HepG2 (cell line): ENCODE measurements around the gene PPP1R18. TPM values are rescaled to one million over a fixed set of nuclear protein-coding genes. Genes with fewer than 3 reads are reported as not detected.

Experiments used
- ADNP ChIP-seq: sonication (generic); formaldehyde crosslinking; IDR thresholded peaks from 2 replicates; pipeline ENCODE4 v1.4.0; 2020; ENCODE audit warnings: missing genetic modification reagents
- CHCHD3 ChIP-seq: sonication (generic); formaldehyde crosslinking; IDR thresholded peaks from 2 replicates; pipeline ENCODE4 v1.8.0; 2022; ENCODE audit warnings: mild to moderate bottlenecking, missing genetic modification reagents, moderate library complexity
- E2F5 ChIP-seq: sonication (generic); formaldehyde crosslinking; conservative IDR thresholded peaks from 2 replicates; pipeline ENCODE4 v1.4.0; 2020; ENCODE audit warnings: missing genetic modification reagents
- MBD4 ChIP-seq: IDR thresholded peaks from 2 replicates; pipeline ENCODE4 v1.6.1; 2012; ENCODE audit warnings: low read length, inconsistent platforms, borderline replicate concordance
- MED8 ChIP-seq: sonication (generic); formaldehyde crosslinking; IDR thresholded peaks from 2 replicates; pipeline ENCODE4 v1.8.1; 2023; ENCODE audit warnings: mild to moderate bottlenecking, missing genetic modification reagents; ENCODE audit not compliant: insufficient replicate concordance
- POLR2A ChIP-seq, 2 experiments: IDR thresholded peaks; 2 replicates each; pipeline ENCODE4 v1.6.1; 2011; ENCODE audit warnings: low read depth in 2 of 2, low read length in 2 of 2, mild to moderate bottlenecking in 1 of 2, moderate library complexity in 1 of 2; ENCODE audit not compliant: insufficient read depth in 1 of 2
- POLR2AphosphoS2 ChIP-seq: IDR thresholded peaks from 2 replicates; pipeline ENCODE4 v1.6.1; 2011; ENCODE audit warnings: low read depth, low read length, improper control_type of control experiment
- SMAD3 ChIP-seq: sonication (generic); formaldehyde crosslinking; IDR thresholded peaks from 2 replicates; pipeline ENCODE4 v1.4.0; 2020; ENCODE audit warnings: missing genetic modification reagents
- SMARCC2 ChIP-seq: fragments of 450-650 bp; IDR thresholded peaks from 2 replicates; pipeline ENCODE4 v1.6.1; 2017; ENCODE audit warnings: antibody characterized with exemption, mild to moderate bottlenecking
- SNAPC2 ChIP-seq: sonication (generic); formaldehyde crosslinking; IDR thresholded peaks from 2 replicates; pipeline ENCODE4 v1.8.1; 2022; ENCODE audit warnings: mild to moderate bottlenecking, missing genetic modification reagents
- SRF ChIP-seq: IDR thresholded peaks from 2 replicates; pipeline ENCODE4 v1.6.1; 2011; ENCODE audit warnings: mild to moderate bottlenecking, low read depth, low read length, moderate library complexity
- TARDBP ChIP-seq: sonication (generic); formaldehyde crosslinking; IDR thresholded peaks from 2 replicates; pipeline ENCODE4 v1.8.0; 2022; ENCODE audit warnings: mild to moderate bottlenecking, missing genetic modification reagents
- ZNF138 ChIP-seq: sonication (generic); formaldehyde crosslinking; IDR thresholded peaks from 2 replicates; pipeline ENCODE4 v1.5.0; 2020; ENCODE audit warnings: mild to moderate bottlenecking, low read depth, missing genetic modification reagents
- ZNF160 ChIP-seq: sonication (generic); formaldehyde crosslinking; IDR thresholded peaks from 2 replicates; pipeline ENCODE4 v1.8.0; 2022; ENCODE audit warnings: mild to moderate bottlenecking, inconsistent platforms, missing genetic modification reagents
- ZNF17 ChIP-seq: sonication (generic); formaldehyde crosslinking; IDR thresholded peaks from 2 replicates; pipeline ENCODE4 v1.5.0; 2020; ENCODE audit warnings: mild to moderate bottlenecking, missing genetic modification reagents
- ZNF30 ChIP-seq: sonication (generic); formaldehyde crosslinking; IDR thresholded peaks from 2 replicates; pipeline ENCODE4 v1.5.0; 2020; ENCODE audit warnings: mild to moderate bottlenecking, missing genetic modification reagents
- ZNF563 ChIP-seq: sonication (generic); formaldehyde crosslinking; IDR thresholded peaks from 2 replicates; pipeline ENCODE4 v1.8.0; 2022; ENCODE audit warnings: mild to moderate bottlenecking, moderate library complexity, missing genetic modification reagents
- ZNF580 ChIP-seq: IDR thresholded peaks from 2 replicates; pipeline ENCODE4 v1.6.1; 2016; ENCODE audit warnings: low read depth, borderline replicate concordance
- ZZZ3 ChIP-seq: sonication (generic); formaldehyde crosslinking; IDR thresholded peaks from 2 replicates; pipeline ENCODE4 v1.4.0; 2020; ENCODE audit warnings: missing genetic modification reagents, mild to moderate bottlenecking, borderline replicate concordance
- polyA plus RNA-seq, 8 experiments: library from polyadenylated mRNA; depleted of rRNA in 3 of 8; stranded (reverse) in 7 of 8; unstranded in 1 of 8; fragments of >200 nt; fragmentation: Illumina TruSeq in 4 of 8; extraction: Trizol in 4 of 8; gene quantifications; 2 replicates each; pipeline versions ENCODE4 v1.2.1 to v1.2.3, GENCODE V29; 2011 to 2016; ENCODE audit warnings: low read depth in 4 of 8, missing spikeins in 1 of 8, mixed read lengths in 1 of 8; ENCODE audit not compliant: insufficient read depth in 1 of 8
- total RNA-seq, 5 experiments: library from RNA; depleted of rRNA; stranded (reverse); fragments of >200 nt; fragmentation: Illumina TruSeq; extraction: Trizol; gene quantifications; 2 replicates each; pipeline ENCODE4 v1.2.3, GENCODE V29; 2016; ENCODE audit warnings: low read depth in 1 of 5
- TF ChIP-seq, protein P1 (sequence below): sonication (generic); formaldehyde crosslinking; IDR thresholded peaks from 2 replicates; pipeline ENCODE4 v1.8.0; 2022; ENCODE audit warnings: missing genetic modification reagents, mild to moderate bottlenecking, moderate library complexity, borderline replicate concordance
- TF ChIP-seq, protein P2 (sequence below): sonication (generic); formaldehyde crosslinking; IDR thresholded peaks from 2 replicates; pipeline ENCODE4 v1.8.1; 2023; ENCODE audit warnings: missing genetic modification reagents, inconsistent platforms, borderline replicate concordance
- TF ChIP-seq, protein P3 (sequence below): sonication (generic); formaldehyde crosslinking; IDR thresholded peaks from 2 replicates; pipeline ENCODE4 v1.8.0; 2022; ENCODE audit warnings: missing genetic modification reagents, low read depth, mild to moderate bottlenecking, borderline replicate concordance
- TF ChIP-seq, protein P4 (sequence below): sonication (generic); formaldehyde crosslinking; IDR thresholded peaks from 2 replicates; pipeline ENCODE4 v1.8.0; 2023; ENCODE audit warnings: mild to moderate bottlenecking, missing genetic modification reagents

PPP1R18 gene
- total and polyA plus RNA-seq, 2 of the 13 experiments (the other 11 are each of a cell fraction or from before 2014, with no cell fraction given): 4.9 to 9.2 TPM

- TF ChIP-seq CHCHD3 (no peak), ZNF160 (CRISPR knock-in tag) (no peak; the same call in 1 of the 2 replicates), SMARCC2 (no peak), ZNF580 (peak; percentile 21; the same call in 1 of the 2 replicates), MED8 (CRISPR knock-in tag) (no peak), ZNF30 (CRISPR knock-in tag) (no peak), SRF (no peak), ZNF17 (no peak), ZZZ3 (0 out of 2 replicates have a peak, but pooled peaks have one; percentile 16), POLR2A (IDR thresholded peaks at IDR 0.05; ENCODE audit: insufficient read depth in 1 of 2, low read depth in 2 of 2, low read length in 2 of 2) (peak; percentile 89 to 93), SMAD3 (CRISPR knock-in tag) (no peak; the same call in 1 of the 2 replicates), MBD4 (no peak), ZNF138 (0 out of 2 replicates have a peak, but pooled peaks have one; percentile 56), SNAPC2 (no peak; the same call in 1 of the 2 replicates), ZNF563 (CRISPR knock-in tag) (peak; percentile 53; the same call in 1 of the 2 replicates), ADNP (CRISPR knock-in tag) (no peak), POLR2AphosphoS2 (peak; percentile 67; the same call in 1 of the 2 replicates), E2F5 (peak; percentile 92), TARDBP (CRISPR knock-in tag) (peak; percentile 73; the same call in 1 of the 2 replicates)
- TF ChIP-seq, protein P1, sequence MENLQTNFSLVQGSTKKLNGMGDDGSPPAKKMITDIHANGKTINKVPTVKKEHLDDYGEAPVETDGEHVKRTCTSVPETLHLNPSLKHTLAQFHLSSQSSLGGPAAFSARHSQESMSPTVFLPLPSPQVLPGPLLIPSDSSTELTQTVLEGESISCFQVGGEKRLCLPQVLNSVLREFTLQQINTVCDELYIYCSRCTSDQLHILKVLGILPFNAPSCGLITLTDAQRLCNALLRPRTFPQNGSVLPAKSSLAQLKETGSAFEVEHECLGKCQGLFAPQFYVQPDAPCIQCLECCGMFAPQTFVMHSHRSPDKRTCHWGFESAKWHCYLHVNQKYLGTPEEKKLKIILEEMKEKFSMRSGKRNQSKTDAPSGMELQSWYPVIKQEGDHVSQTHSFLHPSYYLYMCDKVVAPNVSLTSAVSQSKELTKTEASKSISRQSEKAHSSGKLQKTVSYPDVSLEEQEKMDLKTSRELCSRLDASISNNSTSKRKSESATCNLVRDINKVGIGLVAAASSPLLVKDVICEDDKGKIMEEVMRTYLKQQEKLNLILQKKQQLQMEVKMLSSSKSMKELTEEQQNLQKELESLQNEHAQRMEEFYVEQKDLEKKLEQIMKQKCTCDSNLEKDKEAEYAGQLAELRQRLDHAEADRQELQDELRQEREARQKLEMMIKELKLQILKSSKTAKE (CRISPR knock-in tag): no peak
- TF ChIP-seq, protein P2, sequence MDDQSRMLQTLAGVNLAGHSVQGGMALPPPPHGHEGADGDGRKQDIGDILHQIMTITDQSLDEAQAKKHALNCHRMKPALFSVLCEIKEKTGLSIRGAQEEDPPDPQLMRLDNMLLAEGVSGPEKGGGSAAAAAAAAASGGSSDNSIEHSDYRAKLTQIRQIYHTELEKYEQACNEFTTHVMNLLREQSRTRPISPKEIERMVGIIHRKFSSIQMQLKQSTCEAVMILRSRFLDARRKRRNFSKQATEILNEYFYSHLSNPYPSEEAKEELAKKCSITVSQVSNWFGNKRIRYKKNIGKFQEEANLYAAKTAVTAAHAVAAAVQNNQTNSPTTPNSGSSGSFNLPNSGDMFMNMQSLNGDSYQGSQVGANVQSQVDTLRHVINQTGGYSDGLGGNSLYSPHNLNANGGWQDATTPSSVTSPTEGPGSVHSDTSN (CRISPR knock-in tag): 0 out of 2 replicates have a peak, but pooled peaks have one; percentile 59
- TF ChIP-seq, protein P3, sequence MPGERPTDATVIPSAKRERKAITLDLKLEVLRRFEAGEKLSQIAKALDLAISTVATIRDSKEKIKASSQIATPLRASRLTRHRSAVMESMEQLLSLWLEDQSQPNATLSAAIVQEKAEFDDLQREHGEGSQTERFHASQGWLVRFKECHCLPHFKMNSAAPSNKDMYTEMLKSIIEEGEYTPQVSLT (CRISPR knock-in tag): no peak
- TF ChIP-seq, protein P4, sequence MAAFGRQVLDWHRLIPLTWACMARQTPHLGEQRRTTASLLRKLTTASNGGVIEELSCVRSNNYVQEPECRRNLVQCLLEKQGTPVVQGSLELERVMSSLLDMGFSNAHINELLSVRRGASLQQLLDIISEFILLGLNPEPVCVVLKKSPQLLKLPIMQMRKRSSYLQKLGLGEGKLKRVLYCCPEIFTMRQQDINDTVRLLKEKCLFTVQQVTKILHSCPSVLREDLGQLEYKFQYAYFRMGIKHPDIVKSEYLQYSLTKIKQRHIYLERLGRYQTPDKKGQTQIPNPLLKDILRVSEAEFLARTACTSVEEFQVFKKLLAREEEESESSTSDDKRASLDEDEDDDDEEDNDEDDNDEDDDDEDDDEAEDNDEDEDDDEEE (CRISPR knock-in tag): no peak
Measured at GRCh38 chr6:30719791-30720737, 33.6 kb upstream of the PPP1R18 start, which contains the start of gene TUBB (continued).
